Transverse colon (tissue), 4 donors: ENCODE data around the gene XPA. TPM values are rescaled to one million over a fixed set of nuclear protein-coding genes. Genes with fewer than 3 reads are reported as not detected.

ENCODE experiments used
- DNase-seq: peaks from one replicate; pipeline ENCODE4 v3.0.0-alpha.2; 2019
- H3K27ac ChIP-seq, 4 donors: fragments of 200-600 bp; sonication (generic); 2 replicates each; pipeline ENCODE4 v1.5.1; 2016 to 2018; ENCODE audit warnings: inconsistent platforms in 4 of 4
- H3K27me3 ChIP-seq: fragments of 200-600 bp; sonication (generic); 2 replicates; pipeline ENCODE4 v1.5.1; 2017; ENCODE audit warnings: inconsistent platforms
- H3K36me3 ChIP-seq, 4 donors: fragments of 200-600 bp; sonication (generic); 2 replicates each; pipeline ENCODE4 v1.5.1; 2017 to 2019; ENCODE audit warnings: inconsistent platforms in 4 of 4
- H3K4me1 ChIP-seq, 4 donors: fragments of 200-600 bp; sonication (generic); 2 replicates each; pipeline ENCODE4 v1.5.1; 2017 to 2020; ENCODE audit warnings: inconsistent platforms in 4 of 4
- H3K4me3 ChIP-seq, 4 donors: fragments of 200-600 bp; sonication (generic); 1 replicate in 1 of 4; 2 replicates in 3 of 4; pipeline versions ENCODE4 v1.5.1 to v1.6.1; 2017 to 2019; ENCODE audit warnings: inconsistent platforms in 4 of 4
- H3K9me3 ChIP-seq, 2 donors: fragments of 200-600 bp; sonication (generic); 2 replicates each; pipeline ENCODE4 v1.5.1; 2017 to 2019; ENCODE audit warnings: inconsistent platforms in 2 of 2
- EP300 ChIP-seq: sonication (generic); formaldehyde crosslinking; IDR thresholded peaks from one replicate; pipeline ENCODE4 v1.6.1; 2017; ENCODE audit warnings: antibody characterized with exemption, low read depth
- POLR2A ChIP-seq: fragments of 450-650 bp; IDR thresholded peaks from one replicate; pipeline ENCODE4 v1.6.1; 2016; ENCODE audit warnings: antibody characterized with exemption, mild to moderate bottlenecking, moderate library complexity
- POLR2AphosphoS5 ChIP-seq, 3 donors: sonication (generic); formaldehyde crosslinking; IDR thresholded peaks; one replicate each; pipeline ENCODE4 v1.6.1; 2016; ENCODE audit warnings: antibody characterized with exemption in 3 of 3
- WGBS, 2 donors: methylation state at CpG; one replicate each; pipeline ENCODE4 v1.1.5; 2018; ENCODE audit warnings: low coverage in 1 of 2; 5-methylcytosine and 5-hydroxymethylcytosine counted together
- in situ Hi-C, 4 donors: fragments of 200-750 bp; cut with MboI; loops; one replicate each; pipeline versions ENCODE4 v1.15.0 to v1.15.1; 2017; ENCODE audit warnings: low sequenced_read_pairs in 3 of 4, low pct_ligation_motif_present in 1 of 4, low pct_unique_long_range_greater_than_20kb in 1 of 4
- intact Hi-C: fragments of 100-400 bp; cut with DNase I; formaldehyde crosslinking; loops from one replicate; pipeline ENCODE4 v1.15.1; 2023; ENCODE audit warnings: low total_unique reads
- total RNA-seq, 4 donors: library from RNA; depleted of rRNA; stranded (reverse); fragments of >200 nt; gene quantifications; one replicate each; pipeline ENCODE4 v1.1.0, GENCODE V29; 2016
- TF ChIP-seq, protein P1 (sequence below), 5 experiments: fragments of 200-600 bp in 3 of 5; fragments of 450-650 bp in 2 of 5; sonication (generic) in 3 of 5; IDR thresholded peaks; 1 replicate in 2 of 5; 2 replicates in 3 of 5; pipeline ENCODE4 v1.5.1; 2016 to 2017; ENCODE audit warnings: antibody characterized with exemption in 5 of 5, inconsistent platforms in 3 of 5, mild to moderate bottlenecking in 2 of 5, moderate library complexity in 1 of 5

Gene XPA
- total RNA-seq, 4 donors from 2014 or later: 6.4 to 44.4 (median 12.5) TPM

DNA sequence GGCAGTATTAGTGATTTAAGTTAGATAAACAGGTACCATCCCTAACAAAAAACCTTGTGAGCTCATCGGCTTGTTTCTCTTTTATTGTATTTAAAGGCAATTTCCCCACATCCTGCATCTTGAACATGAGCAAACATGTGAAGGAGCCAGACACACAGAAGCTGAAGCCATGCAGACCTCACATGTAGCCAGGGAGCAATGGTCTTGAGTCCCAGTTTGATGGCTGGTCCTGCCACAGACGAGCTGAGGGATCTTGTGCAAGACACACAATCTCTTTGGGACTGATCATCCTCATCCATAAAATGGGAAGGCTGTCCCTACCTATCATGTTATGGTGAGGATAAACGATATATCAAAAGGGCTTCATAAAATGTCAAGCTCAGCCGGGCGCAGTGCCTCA lies 29.6 kb upstream of the XPA start:
- no peaks in the 10 kb centered on the region for H3K4me1 ChIP-seq
- H3K4me3 ChIP-seq: no peak overlapping the region

GRCh38 chr9:97723819-97724218 lies 26.7 kb upstream of the XPA start:
- Histone ChIP-seq H3K4me3 (no peak overlapping the region), H3K4me1 (no peaks in the 10 kb centered on the region), H3K27me3 (peaks cover 16% of the 10 kb centered on the region), H3K9me3 (no peaks in the 10 kb centered on the region), H3K27ac (no peak overlapping the region), H3K36me3 (no peaks in the 10 kb centered on the region)
- TF ChIP-seq EP300 (no peak), POLR2AphosphoS5 (IDR thresholded peaks at IDR 0.05) (no peak), POLR2A (no peak)
- TF ChIP-seq, protein P1, sequence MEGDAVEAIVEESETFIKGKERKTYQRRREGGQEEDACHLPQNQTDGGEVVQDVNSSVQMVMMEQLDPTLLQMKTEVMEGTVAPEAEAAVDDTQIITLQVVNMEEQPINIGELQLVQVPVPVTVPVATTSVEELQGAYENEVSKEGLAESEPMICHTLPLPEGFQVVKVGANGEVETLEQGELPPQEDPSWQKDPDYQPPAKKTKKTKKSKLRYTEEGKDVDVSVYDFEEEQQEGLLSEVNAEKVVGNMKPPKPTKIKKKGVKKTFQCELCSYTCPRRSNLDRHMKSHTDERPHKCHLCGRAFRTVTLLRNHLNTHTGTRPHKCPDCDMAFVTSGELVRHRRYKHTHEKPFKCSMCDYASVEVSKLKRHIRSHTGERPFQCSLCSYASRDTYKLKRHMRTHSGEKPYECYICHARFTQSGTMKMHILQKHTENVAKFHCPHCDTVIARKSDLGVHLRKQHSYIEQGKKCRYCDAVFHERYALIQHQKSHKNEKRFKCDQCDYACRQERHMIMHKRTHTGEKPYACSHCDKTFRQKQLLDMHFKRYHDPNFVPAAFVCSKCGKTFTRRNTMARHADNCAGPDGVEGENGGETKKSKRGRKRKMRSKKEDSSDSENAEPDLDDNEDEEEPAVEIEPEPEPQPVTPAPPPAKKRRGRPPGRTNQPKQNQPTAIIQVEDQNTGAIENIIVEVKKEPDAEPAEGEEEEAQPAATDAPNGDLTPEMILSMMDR (IDR thresholded peaks at IDR 0.05): no peak
- in situ Hi-C loops: loop anchor here in 2 of 4 donors (25.0 kb wide), 4 partner anchors 88 to 563 kb away; partner anchors contain the start of gene TBC1D2 (in 1 of the 2)
- WGBS, 2 donors: 64 to 68% methylated on average over 2 of the region's 2 CpGs
- no peak for DNase-seq
- intact Hi-C loops: no loop called here

More for the DNA sequence above, 29.6 kb upstream of the XPA start:
- in situ Hi-C loops: no loop called here
- WGBS, 2 donors: 71 to 85% methylated on average over 1 to 5 of the region's 5 CpGs
- TF ChIP-seq POLR2A (no peak), EP300 (no peak), POLR2AphosphoS5 (IDR thresholded peaks at IDR 0.05) (no peak)
- TF ChIP-seq, protein P1 (IDR thresholded peaks at IDR 0.05): no peak
- Histone ChIP-seq H3K27me3 (peaks cover 16% of the 10 kb centered on the region), H3K27ac (no peak overlapping the region), H3K9me3 (no peaks in the 10 kb centered on the region), H3K36me3 (no peaks in the 10 kb centered on the region)
- no peak for DNase-seq
- intact Hi-C loops: no loop called here

- 46 to 78% methylated on average over 2 of the region's 2 CpGs for WGBS, 2 donors
- in situ Hi-C loops (loop anchor here in 2 of 4 donors (25.0 kb wide), 4 partner anchors 90 to 565 kb away; partner anchors contain the start of gene TBC1D2 (in 1 of the 2)), intact Hi-C loops (no loop called here)
- DNase-seq: no peak
- Histone ChIP-seq H3K9me3 (no peaks in the 10 kb centered on the region), H3K4me1 (no peaks in the 10 kb centered on the region), H3K27me3 (peaks cover 16% of the 10 kb centered on the region), H3K36me3 (no peaks in the 10 kb centered on the region), H3K27ac (no peak overlapping the region), H3K4me3 (no peak overlapping the region)
- TF ChIP-seq POLR2AphosphoS5 (IDR thresholded peaks at IDR 0.05): no peak
- TF ChIP-seq, protein P1 (IDR thresholded peaks at IDR 0.05): no peak
- no peak for TF ChIP-seq POLR2A
- no peak for TF ChIP-seq EP300
Observed at GRCh38 chr9:97722331-97722730, 25.2 kb upstream of the XPA start.

GRCh38 chr9:97721396-97721795 lies 24.3 kb upstream of the XPA start:
- no peak for TF ChIP-seq EP300
- TF ChIP-seq POLR2A: no peak
- TF ChIP-seq, protein P1 (IDR thresholded peaks at IDR 0.05): no peak
- TF ChIP-seq POLR2AphosphoS5 (IDR thresholded peaks at IDR 0.05): no peak
- intact Hi-C loops: no loop called here
- H3K27ac ChIP-seq: no peak overlapping the region
- WGBS, 2 donors: 92% methylated on average over 2 of the region's 2 CpGs; no CpG with 5 or more reads in 1 of the 2 donors
- no peaks in the 10 kb centered on the region for H3K36me3 ChIP-seq
- no peaks in the 10 kb centered on the region for H3K4me1 ChIP-seq
- no peak overlapping the region for H3K4me3 ChIP-seq
- no peak for DNase-seq
- in situ Hi-C loops: loop anchor here in 2 of 4 donors (25.0 kb wide), 4 partner anchors 91 to 566 kb away; partner anchors contain the start of gene TBC1D2 (in 1 of the 2)
- no peaks in the 10 kb centered on the region for H3K9me3 ChIP-seq
- peaks cover 16% of the 10 kb centered on the region for H3K27me3 ChIP-seq
